ENCODE measurements around the gene EVL. TPM values are rescaled to one million over a fixed set of nuclear protein-coding genes. Genes with fewer than 3 reads are reported as not detected.

The EVL gene
- total and polyA plus RNA-seq, 2 donors (not counting 3 experiments of a cell fraction or from before 2014, with no cell fraction given), result 34.6 to 62.5 TPM

DNA sequence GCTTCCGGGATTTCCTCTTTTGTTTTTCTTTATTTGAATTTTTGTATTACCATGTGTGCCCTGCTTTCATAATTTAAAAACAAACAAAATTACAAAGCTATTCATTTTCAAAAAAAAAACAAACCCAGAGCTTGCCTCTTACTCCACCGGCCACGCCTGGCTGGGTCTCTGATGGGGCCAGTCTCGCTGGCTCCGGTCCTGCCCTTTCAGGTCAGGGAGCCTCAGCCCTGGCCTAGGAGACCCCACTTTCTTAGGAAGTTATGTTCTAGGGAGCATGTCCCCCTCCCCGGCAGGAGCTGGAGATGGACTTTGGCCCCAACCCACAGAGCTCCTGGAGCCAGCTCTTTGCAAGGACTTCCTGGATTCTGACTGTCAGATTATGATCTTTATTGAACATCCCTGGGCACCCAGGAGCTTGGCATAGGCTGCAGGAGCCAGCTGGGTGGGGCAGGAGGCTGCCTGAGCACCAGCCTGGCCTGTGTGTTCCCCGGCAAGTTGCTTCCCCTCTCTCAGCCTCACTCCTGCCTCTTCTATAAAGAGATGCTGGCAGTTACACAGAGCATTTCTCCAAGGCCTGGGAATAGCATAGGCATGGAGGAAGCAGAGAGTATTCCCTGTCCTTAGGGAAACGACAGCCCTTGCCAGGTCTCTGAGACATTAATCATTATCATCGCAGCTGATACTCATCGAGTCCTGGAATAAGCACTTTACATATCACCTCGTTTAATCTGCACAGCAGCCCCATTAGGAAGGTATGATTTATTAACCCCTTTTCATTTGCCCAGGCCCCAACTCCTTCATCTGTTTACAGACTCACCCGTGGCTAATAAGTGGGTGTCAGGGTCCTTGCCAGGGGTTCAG lies 90.8 kb downstream of the EVL start:
- dilution Hi-C loops (cut with MboI; ENCODE audit: extremely low pct_ligation_motif_present, low sequenced_read_pairs), result no loop called here
- H3K9me1 ChIP-seq (replicated peaks; ENCODE audit: control insufficient read depth, extremely low read depth, insufficient read depth, low read length), result no peaks in the 10 kb centered on the region
- H3K27me3 ChIP-seq (ENCODE audit: control insufficient read depth in 2 of 2, insufficient read depth in 2 of 2, low read length in 2 of 2), result peaks cover 14 to 18% of the 10 kb centered on the region in 2 experiments
- ChIA-PET CTCF (interaction anchor here (0.8 to 3.8 kb wide), 13 partner anchors 9 to 219 kb away, joined by 3 to 47 read pairs (median 5); a partner anchor contains a TSS), POLR2A (interaction anchor here (1.4 kb wide), 1 partner anchor 13 kb away, joined by 6 read pairs; no protein-coding TSS in a partner anchor)
- no peak overlapping the region for H2AFZ ChIP-seq (ENCODE audit: low read depth, low read length)
- H3K79me2 ChIP-seq (ENCODE audit: control insufficient read depth, insufficient read depth, low read length), result no peaks in the 10 kb centered on the region
- intact Hi-C loops (cut with micrococcal nuclease), result loop anchor here (1.0 to 2.0 kb wide), 3 partner anchors 14 to 59 kb away; no protein-coding TSS in a partner anchor
- H3K36me3 ChIP-seq (ENCODE audit: control insufficient read depth in 2 of 2, extremely low read depth in 1 of 2, insufficient read depth in 2 of 2, low read length in 2 of 2), result no peaks in the 10 kb centered on the region
- H3K4me1 ChIP-seq (ENCODE audit: control insufficient read depth, extremely low read depth, insufficient read depth, low read length), result no peaks in the 10 kb centered on the region
- no peak overlapping the region for H3K4me2 ChIP-seq (ENCODE audit: insufficient read depth, low read length)
- no peaks in the 10 kb centered on the region for H4K20me1 ChIP-seq (replicated peaks; ENCODE audit: control insufficient read depth, extremely low read depth, insufficient read depth, low read length)
- TF ChIP-seq FOS (IDR thresholded peaks at IDR 0.05; ENCODE audit: borderline replicate concordance, insufficient read depth, low read length), result no peak
- no peak for TF ChIP-seq JUN (IDR thresholded peaks at IDR 0.05; ENCODE audit: borderline replicate concordance, insufficient read depth, insufficient read length, low read depth)
- TF ChIP-seq, protein P1, sequence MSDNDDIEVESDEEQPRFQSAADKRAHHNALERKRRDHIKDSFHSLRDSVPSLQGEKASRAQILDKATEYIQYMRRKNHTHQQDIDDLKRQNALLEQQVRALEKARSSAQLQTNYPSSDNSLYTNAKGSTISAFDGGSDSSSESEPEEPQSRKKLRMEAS (IDR thresholded peaks at IDR 0.05; ENCODE audit: insufficient read depth, insufficient read length), result no peak
- TF ChIP-seq, protein P2, sequence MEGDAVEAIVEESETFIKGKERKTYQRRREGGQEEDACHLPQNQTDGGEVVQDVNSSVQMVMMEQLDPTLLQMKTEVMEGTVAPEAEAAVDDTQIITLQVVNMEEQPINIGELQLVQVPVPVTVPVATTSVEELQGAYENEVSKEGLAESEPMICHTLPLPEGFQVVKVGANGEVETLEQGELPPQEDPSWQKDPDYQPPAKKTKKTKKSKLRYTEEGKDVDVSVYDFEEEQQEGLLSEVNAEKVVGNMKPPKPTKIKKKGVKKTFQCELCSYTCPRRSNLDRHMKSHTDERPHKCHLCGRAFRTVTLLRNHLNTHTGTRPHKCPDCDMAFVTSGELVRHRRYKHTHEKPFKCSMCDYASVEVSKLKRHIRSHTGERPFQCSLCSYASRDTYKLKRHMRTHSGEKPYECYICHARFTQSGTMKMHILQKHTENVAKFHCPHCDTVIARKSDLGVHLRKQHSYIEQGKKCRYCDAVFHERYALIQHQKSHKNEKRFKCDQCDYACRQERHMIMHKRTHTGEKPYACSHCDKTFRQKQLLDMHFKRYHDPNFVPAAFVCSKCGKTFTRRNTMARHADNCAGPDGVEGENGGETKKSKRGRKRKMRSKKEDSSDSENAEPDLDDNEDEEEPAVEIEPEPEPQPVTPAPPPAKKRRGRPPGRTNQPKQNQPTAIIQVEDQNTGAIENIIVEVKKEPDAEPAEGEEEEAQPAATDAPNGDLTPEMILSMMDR (IDR thresholded peaks at IDR 0.05; ENCODE audit: extremely low read depth in 1 of 2, insufficient read depth in 1 of 2, low read depth in 1 of 2, low read length in 2 of 2), result no peak
- TF ChIP-seq POLR2AphosphoS5 (IDR thresholded peaks at IDR 0.05; ENCODE audit: insufficient read depth, low read depth, low read length), result no peak
- no peak for TF ChIP-seq EZH2 (IDR thresholded peaks at IDR 0.05; ENCODE audit: borderline replicate concordance, low read depth, low read length, severe bottlenecking)
- TF ChIP-seq POLR2A (IDR thresholded peaks at IDR 0.05; ENCODE audit: low read depth, low read length), result no peak
- no TSS peak for BruUV-seq (replicated peaks)
- DNase-seq (ENCODE audit: low read depth, low spot score), result no peak
- H3K9me3 ChIP-seq (replicated peaks; ENCODE audit: control insufficient read depth, insufficient read depth, low read length), result no peaks in the 10 kb centered on the region
- no peak for FAIRE-seq
- no peak overlapping the region for H3K4me3 ChIP-seq (replicated peaks in 1 of 3; ENCODE audit: insufficient read depth in 1 of 3, low read depth in 1 of 3, low read length in 3 of 3)
- no peak overlapping the region for H3K9ac ChIP-seq (replicated peaks; ENCODE audit: extremely low read depth, insufficient read depth, low read length)
- H3K27ac ChIP-seq (ENCODE audit: insufficient read depth, low read depth, low read length), result no peak overlapping the region

Measured in endothelial cell of umbilical vein (primary cell).